Head of caudate nucleus (tissue), 42 donors: ENCODE measurements around the gene CCN5.
"Not testable (repeated sequence)": the region's sequence is repeated elsewhere in the genome, so short reads cannot be mapped to it uniquely, and the experiment has no call there.

Source experiments
- DNase-seq, 42 donors: peaks; one replicate each; pipeline versions ENCODE4 v3.0.0 to v3.0.0-alpha.2; 2020 to 2021; ENCODE audit warnings: mixed read lengths in 7 of 42
- intact Hi-C: fragments of 100-400 bp; cut with DNase I; formaldehyde crosslinking; loops from one replicate; pipeline ENCODE4 v1.15.0; 2022

CCN5 gene

GRCh38 chr20:44692932-44693480 lies 22.2 kb upstream of the CCN5 start:
- intact Hi-C loops: no loop called here
- DNase-seq: no peak

GRCh38 chr20:44693627-44694026 lies 21.5 kb upstream of the CCN5 start:
- intact Hi-C loops: no loop called here

GRCh38 chr20:44694159-44694558 lies 21.0 kb upstream of the CCN5 start:
- intact Hi-C loops: no loop called here
- no peak for DNase-seq

More at GRCh38 chr20:44693627-44694026, 21.5 kb upstream of the CCN5 start:
- DNase-seq: no peak

GRCh38 chr20:44695295-44695673 lies 19.9 kb upstream of the CCN5 start:
- intact Hi-C loops: no loop called here
- DNase-seq: no peak

- intact Hi-C loops: no loop called here
- no peak for DNase-seq
Observed at GRCh38 chr20:44695674-44696300, 19.4 kb upstream of the CCN5 start.

- DNase-seq: no peak
- intact Hi-C loops: no loop called here
Observed at GRCh38 chr20:44696315-44696714, 18.9 kb upstream of the CCN5 start.

GRCh38 chr20:44697041-44697440 lies 18.1 kb upstream of the CCN5 start:
- DNase-seq, intact Hi-C loops: not testable (repeated sequence)

GRCh38 chr20:44698351-44698750 lies 16.8 kb upstream of the CCN5 start:
- intact Hi-C loops: no loop called here
- no peak for DNase-seq

- intact Hi-C loops: no loop called here
- DNase-seq: no peak
Observed at GRCh38 chr20:44700306-44700705, 14.9 kb upstream of the CCN5 start.

- DNase-seq: no peak
- intact Hi-C loops: no loop called here
Observed at GRCh38 chr20:44701118-44701857, 13.9 kb upstream of the CCN5 start.

- intact Hi-C loops: no loop called here
- no peak for DNase-seq
Observed at GRCh38 chr20:44701858-44702256, 13.3 kb upstream of the CCN5 start.

- peak; percentile 77 to 96 (median 89) for DNase-seq
- intact Hi-C loops: no loop called here
Observed at GRCh38 chr20:44702776-44703175, 12.4 kb upstream of the CCN5 start.

- DNase-seq: no peak
- intact Hi-C loops: no loop called here
Observed at GRCh38 chr20:44703183-44703925, 11.8 kb upstream of the CCN5 start.

- intact Hi-C loops: no loop called here
- no peak for DNase-seq
Observed at GRCh38 chr20:44703956-44704488, 11.1 kb upstream of the CCN5 start.

- intact Hi-C loops: no loop called here
- DNase-seq: no peak
Observed at GRCh38 chr20:44704551-44704971, 10.6 kb upstream of the CCN5 start.

- intact Hi-C loops: no loop called here
Observed at GRCh38 chr20:44705364-44706094, 9.6 kb upstream of the CCN5 start.

GRCh38 chr20:44706301-44707017 lies 8.7 kb upstream of the CCN5 start:
- intact Hi-C loops: no loop called here
- DNase-seq: no peak

More at GRCh38 chr20:44705364-44706094, 9.6 kb upstream of the CCN5 start:
- DNase-seq: no peak

GRCh38 chr20:44707018-44707579 lies 8.1 kb upstream of the CCN5 start:
- intact Hi-C loops: no loop called here
- no peak for DNase-seq
